OCI-LY7 (cell line): ENCODE data around the gene GDF2. TPM values are rescaled to one million over a fixed set of nuclear protein-coding genes. Genes with fewer than 3 reads are reported as not detected.

Source experiments
- BruUV-seq: library from RNA; stranded (reverse); fragments of 400-500 nt; replicated peaks from 2 replicates; lab custom pipeline; 2021; lab: Mats Ljungman, UMichigan
- CTCF ChIA-PET: fragments of 300-600 bp; sonication (Branson Sonifier 250); formaldehyde crosslinking; loops from one replicate; lab custom pipeline; 2022; ENCODE audit warnings: antibody characterized with exemption; ENCODE audit not compliant: unreplicated experiment; lab: Charles Lee
- POLR2A ChIA-PET: fragments of 300-600 bp; sonication (Branson Sonifier 250); formaldehyde crosslinking; loops from one replicate; lab custom pipeline; 2022; ENCODE audit warnings: antibody characterized with exemption; lab: Charles Lee
- DNase-seq: peaks from one replicate; pipeline ENCODE4 v3.0.0-alpha.2; 2015; ENCODE audit warnings: low spot score
- H2AFZ ChIP-seq: fragments of 200-600 bp; sonication (generic), shearing (Covaris generic); 2 replicates; pipeline ENCODE4 v1.6.1; 2014; ENCODE audit warnings: mild to moderate bottlenecking, antibody characterized with exemption, low read length, moderate library complexity
- H3K27ac ChIP-seq: fragments of 200-600 bp; sonication (generic); 2 replicates; pipeline ENCODE4 v1.5.1; 2014; ENCODE audit warnings: mixed run types, low read depth, mild to moderate bottlenecking, moderate library complexity, low read length, inconsistent platforms; ENCODE audit not compliant: poor library complexity, severe bottlenecking
- H3K36me3 ChIP-seq: fragments of 200-600 bp; sonication (generic); 2 replicates; pipeline ENCODE4 v1.6.1; 2014; ENCODE audit warnings: mild to moderate bottlenecking, antibody characterized with exemption, low read length, moderate library complexity, mixed read lengths; ENCODE audit not compliant: insufficient read depth
- H3K4me1 ChIP-seq: fragments of 200-600 bp; sonication (generic); 2 replicates; pipeline ENCODE4 v1.5.1; 2014; ENCODE audit warnings: mild to moderate bottlenecking, low read length; ENCODE audit not compliant: insufficient read depth, poor library complexity, severe bottlenecking
- H3K4me2 ChIP-seq: fragments of 200-600 bp; sonication (generic); 2 replicates; pipeline ENCODE4 v1.6.1; 2014; ENCODE audit warnings: mild to moderate bottlenecking, low read length
- H3K4me3 ChIP-seq: fragments of 200-600 bp; sonication (generic); 2 replicates; pipeline ENCODE4 v1.5.1; 2014; ENCODE audit warnings: mild to moderate bottlenecking, low read depth, low read length; ENCODE audit not compliant: poor library complexity, severe bottlenecking
- H3K79me2 ChIP-seq: fragments of 200-600 bp; sonication (generic); 2 replicates; pipeline ENCODE4 v1.6.1; 2016; ENCODE audit warnings: low read depth, mild to moderate bottlenecking, low read length, moderate library complexity, mixed read lengths; ENCODE audit not compliant: insufficient read depth
- H3K9me2 ChIP-seq: fragments of 200-600 bp; sonication (generic); 2 replicates; pipeline ENCODE4 v1.6.1; 2016; ENCODE audit warnings: mild to moderate bottlenecking, low read length, mixed read lengths; ENCODE audit not compliant: insufficient read depth
- H3K9me3 ChIP-seq: fragments of 200-600 bp; sonication (generic); 2 replicates; pipeline ENCODE4 v1.6.1; 2014; ENCODE audit warnings: mild to moderate bottlenecking, mixed run types, low read length, mixed read lengths
- H4K20me1 ChIP-seq: fragments of 200-600 bp; sonication (generic); 2 replicates; pipeline ENCODE4 v1.6.1; 2014; ENCODE audit warnings: mild to moderate bottlenecking, antibody characterized with exemption, low read length, moderate library complexity, mixed read lengths; ENCODE audit not compliant: insufficient read depth
- EZH2phosphoT487 ChIP-seq: fragments of 200-600 bp; sonication (generic); IDR thresholded peaks from 2 replicates; pipeline ENCODE4 v1.6.1; 2018; ENCODE audit warnings: low read depth, borderline replicate concordance, mild to moderate bottlenecking, mixed run types, antibody characterized with exemption, low read length, moderate library complexity, mixed read lengths
- intact Hi-C: fragments of 100-400 bp; cut with micrococcal nuclease; formaldehyde crosslinking; loops from one replicate; pipeline ENCODE4 v1.10.0; 2022; ENCODE audit not compliant: unreplicated experiment
- total RNA-seq, 2 experiments: library from RNA; depleted of rRNA in 1 of 2; stranded (reverse); fragments of >200 nt in 1 of 2; shearing (Covaris generic) in 1 of 2; gene quantifications; 2 replicates each; pipeline ENCODE4 v1.2.3, GENCODE V29; 2014 to 2022
- TF ChIP-seq, protein P1 (sequence below): fragments of 200-600 bp; sonication (generic); conservative IDR thresholded peaks from 2 replicates; pipeline ENCODE4 v1.5.1; 2014; ENCODE audit warnings: mild to moderate bottlenecking, antibody characterized with exemption, low read length, moderate library complexity, mixed read lengths

The GDF2 gene
- total RNA-seq, 2 experiments from 2014 or later: not detected

DNA sequence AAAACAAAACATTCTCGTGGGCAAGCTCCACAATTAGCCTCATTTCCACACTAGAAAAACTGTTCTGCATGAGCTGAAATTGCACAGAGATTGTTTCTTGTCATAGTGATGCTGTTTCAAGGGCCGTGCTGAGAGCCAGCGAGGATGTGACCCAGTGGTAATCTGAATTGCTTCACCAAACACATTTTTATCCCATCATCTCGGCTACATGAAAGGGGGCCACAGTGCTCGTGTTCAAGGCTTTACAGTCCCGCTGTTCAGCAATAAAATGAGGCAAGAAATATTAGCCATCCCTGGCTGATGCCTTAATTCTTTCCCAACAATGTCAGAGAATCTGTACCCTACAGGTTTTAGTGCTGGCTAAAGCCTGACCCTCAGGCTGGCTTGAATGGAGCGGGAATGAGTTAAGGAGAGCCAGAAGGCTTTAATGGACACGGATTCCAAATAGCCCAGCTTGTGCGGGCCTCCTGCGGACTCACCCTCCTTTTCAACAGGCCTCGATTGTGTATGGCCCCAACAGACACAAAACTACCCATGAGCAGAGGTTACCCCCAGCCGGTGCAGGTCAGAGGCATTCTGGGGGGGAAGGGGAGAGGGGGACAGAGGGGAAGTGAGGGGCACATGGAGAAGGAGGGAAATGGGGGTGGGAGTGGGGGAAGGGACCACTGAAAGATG is 24.3 kb upstream of the GDF2 start:
- no peaks in the 10 kb centered on the region for H3K9me3 ChIP-seq
- no TSS peak for BruUV-seq

DNA sequence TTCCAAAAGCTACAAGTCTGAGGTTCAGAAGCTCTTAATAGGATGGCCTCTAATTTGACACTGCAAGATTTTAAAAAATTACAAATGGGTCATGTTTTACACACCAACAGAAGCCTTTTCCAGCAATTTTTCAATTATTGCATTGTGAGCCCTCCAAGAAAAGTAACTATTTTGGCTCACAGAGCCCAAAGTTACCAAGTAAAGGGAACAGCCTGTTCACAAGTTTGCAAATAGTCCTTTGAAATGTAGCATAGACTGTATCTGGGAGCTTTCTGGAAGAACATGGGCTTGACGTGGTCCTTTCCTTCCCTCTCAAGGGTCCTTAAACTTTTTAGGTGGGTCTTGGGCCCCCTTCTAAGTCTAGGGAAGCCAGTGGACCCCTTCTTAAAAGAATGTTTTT is 23.5 kb upstream of the GDF2 start:
- no peak overlapping the region for H3K4me2 ChIP-seq
- POLR2A ChIA-PET: no interaction called here
- intact Hi-C loops: no loop called here
- H4K20me1 ChIP-seq: no peaks in the 10 kb centered on the region
- no peak for DNase-seq
- TF ChIP-seq EZH2phosphoT487: no peak
- TF ChIP-seq, protein P1, sequence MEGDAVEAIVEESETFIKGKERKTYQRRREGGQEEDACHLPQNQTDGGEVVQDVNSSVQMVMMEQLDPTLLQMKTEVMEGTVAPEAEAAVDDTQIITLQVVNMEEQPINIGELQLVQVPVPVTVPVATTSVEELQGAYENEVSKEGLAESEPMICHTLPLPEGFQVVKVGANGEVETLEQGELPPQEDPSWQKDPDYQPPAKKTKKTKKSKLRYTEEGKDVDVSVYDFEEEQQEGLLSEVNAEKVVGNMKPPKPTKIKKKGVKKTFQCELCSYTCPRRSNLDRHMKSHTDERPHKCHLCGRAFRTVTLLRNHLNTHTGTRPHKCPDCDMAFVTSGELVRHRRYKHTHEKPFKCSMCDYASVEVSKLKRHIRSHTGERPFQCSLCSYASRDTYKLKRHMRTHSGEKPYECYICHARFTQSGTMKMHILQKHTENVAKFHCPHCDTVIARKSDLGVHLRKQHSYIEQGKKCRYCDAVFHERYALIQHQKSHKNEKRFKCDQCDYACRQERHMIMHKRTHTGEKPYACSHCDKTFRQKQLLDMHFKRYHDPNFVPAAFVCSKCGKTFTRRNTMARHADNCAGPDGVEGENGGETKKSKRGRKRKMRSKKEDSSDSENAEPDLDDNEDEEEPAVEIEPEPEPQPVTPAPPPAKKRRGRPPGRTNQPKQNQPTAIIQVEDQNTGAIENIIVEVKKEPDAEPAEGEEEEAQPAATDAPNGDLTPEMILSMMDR: no peak
- BruUV-seq: no TSS peak
- H2AFZ ChIP-seq: no peak overlapping the region
- no peaks in the 10 kb centered on the region for H3K36me3 ChIP-seq
- no peaks in the 10 kb centered on the region for H3K79me2 ChIP-seq
- H3K9me2 ChIP-seq: no peaks in the 10 kb centered on the region
- H3K4me1 ChIP-seq: no peaks in the 10 kb centered on the region
- no peak overlapping the region for H3K27ac ChIP-seq
- no peak overlapping the region for H3K4me3 ChIP-seq
- no peaks in the 10 kb centered on the region for H3K9me3 ChIP-seq
- CTCF ChIA-PET: no interaction called here

More for the DNA sequence above, 24.3 kb upstream of the GDF2 start:
- no peaks in the 10 kb centered on the region for H3K36me3 ChIP-seq
- no peaks in the 10 kb centered on the region for H4K20me1 ChIP-seq
- H3K27ac ChIP-seq: no peak overlapping the region
- ChIA-PET CTCF (no interaction called here), POLR2A (interaction anchor here (0.9 kb wide), 1 partner anchor 8 kb away, joined by 4 read pairs; no protein-coding TSS in a partner anchor)
- no peak overlapping the region for H3K4me3 ChIP-seq
- no peaks in the 10 kb centered on the region for H3K4me1 ChIP-seq
- intact Hi-C loops: no loop called here
- H3K4me2 ChIP-seq: no peak overlapping the region
- H3K79me2 ChIP-seq: no peaks in the 10 kb centered on the region
- TF ChIP-seq, protein P1: no peak
- no peak for TF ChIP-seq EZH2phosphoT487
- DNase-seq: no peak
- H2AFZ ChIP-seq: no peak overlapping the region
- no peaks in the 10 kb centered on the region for H3K9me2 ChIP-seq
